ENCODE measurements around the gene TMEM123. TPM values are rescaled to one million over a fixed set of nuclear protein-coding genes. Genes with fewer than 3 reads are reported as not detected.

Gene TMEM123
- total and polyA plus RNA-seq, 10 of the 15 experiments (the other 5 are each of a cell fraction or from before 2014, with no cell fraction given): 35.1 to 667 (median 123) TPM

DNA sequence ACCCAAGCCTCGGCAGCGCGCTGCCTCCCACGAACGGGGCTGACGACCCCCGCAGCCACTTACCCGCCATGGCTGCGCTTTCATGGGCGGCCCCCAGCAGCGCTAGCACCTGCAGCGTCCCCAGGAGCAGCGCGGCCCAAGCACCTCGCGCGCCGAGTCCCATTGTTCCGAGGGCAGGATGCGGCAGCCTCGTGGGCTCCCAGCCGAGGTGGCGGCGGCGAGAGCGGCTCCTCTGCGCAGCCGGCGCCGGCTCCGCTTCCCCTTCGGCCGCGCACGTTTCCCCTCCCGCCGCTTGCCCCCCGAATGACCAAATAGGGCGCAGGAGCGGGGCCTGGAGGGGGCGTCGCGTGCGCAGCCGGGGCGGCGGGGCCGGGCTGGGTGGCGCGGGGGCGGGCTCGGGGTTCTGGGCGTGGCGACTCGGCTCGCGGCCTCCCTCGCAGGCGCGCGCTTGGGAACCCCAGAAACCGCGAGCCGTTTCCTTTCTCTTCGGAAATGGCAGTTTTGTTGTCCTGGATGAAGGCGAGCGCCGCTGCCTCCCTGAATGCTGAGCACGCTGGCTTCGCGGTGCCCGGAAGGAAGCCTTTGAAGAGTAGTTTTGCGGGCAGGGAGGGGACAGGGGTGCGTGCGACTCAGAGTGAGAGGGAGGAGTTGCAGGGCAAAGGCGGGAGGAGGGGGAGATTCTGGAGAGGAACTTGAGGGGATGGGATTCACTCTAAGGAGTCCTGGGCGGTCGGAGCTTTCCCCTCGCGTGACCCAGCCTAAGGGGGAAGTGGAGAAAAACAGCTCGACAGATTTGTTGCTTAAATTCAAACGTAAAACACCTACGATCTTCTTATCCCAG, at the start of gene TMEM123 (continued):
- TF ChIP-seq, protein P1, sequence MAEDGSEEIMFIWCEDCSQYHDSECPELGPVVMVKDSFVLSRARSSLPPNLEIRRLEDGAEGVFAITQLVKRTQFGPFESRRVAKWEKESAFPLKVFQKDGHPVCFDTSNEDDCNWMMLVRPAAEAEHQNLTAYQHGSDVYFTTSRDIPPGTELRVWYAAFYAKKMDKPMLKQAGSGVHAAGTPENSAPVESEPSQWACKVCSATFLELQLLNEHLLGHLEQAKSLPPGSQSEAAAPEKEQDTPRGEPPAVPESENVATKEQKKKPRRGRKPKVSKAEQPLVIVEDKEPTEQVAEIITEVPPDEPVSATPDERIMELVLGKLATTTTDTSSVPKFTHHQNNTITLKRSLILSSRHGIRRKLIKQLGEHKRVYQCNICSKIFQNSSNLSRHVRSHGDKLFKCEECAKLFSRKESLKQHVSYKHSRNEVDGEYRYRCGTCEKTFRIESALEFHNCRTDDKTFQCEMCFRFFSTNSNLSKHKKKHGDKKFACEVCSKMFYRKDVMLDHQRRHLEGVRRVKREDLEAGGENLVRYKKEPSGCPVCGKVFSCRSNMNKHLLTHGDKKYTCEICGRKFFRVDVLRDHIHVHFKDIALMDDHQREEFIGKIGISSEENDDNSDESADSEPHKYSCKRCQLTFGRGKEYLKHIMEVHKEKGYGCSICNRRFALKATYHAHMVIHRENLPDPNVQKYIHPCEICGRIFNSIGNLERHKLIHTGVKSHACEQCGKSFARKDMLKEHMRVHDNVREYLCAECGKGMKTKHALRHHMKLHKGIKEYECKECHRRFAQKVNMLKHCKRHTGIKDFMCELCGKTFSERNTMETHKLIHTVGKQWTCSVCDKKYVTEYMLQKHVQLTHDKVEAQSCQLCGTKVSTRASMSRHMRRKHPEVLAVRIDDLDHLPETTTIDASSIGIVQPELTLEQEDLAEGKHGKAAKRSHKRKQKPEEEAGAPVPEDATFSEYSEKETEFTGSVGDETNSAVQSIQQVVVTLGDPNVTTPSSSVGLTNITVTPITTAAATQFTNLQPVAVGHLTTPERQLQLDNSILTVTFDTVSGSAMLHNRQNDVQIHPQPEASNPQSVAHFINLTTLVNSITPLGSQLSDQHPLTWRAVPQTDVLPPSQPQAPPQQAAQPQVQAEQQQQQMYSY (CRISPR knock-in tag; IDR thresholded peaks at IDR 0.05): no peak
- TF ChIP-seq ETV6 (conservative IDR thresholded peaks at IDR 0.05 in 1 of 2, IDR thresholded peaks at IDR 0.05 in 1 of 2; ENCODE audit: borderline replicate concordance in 1 of 2, low read depth in 1 of 2) (peak in 1 of 2 experiments; percentile 88; a peak in 2 of 4 replicates), JUND (IDR thresholded peaks at IDR 0.05; ENCODE audit: low read depth, low read length) (no peak), ZZZ3 (IDR thresholded peaks at IDR 0.05; ENCODE audit: control insufficient read depth, insufficient read length, low read depth) (no peak), BCL11A (IDR thresholded peaks at IDR 0.05; ENCODE audit: low read depth, low read length) (no peak), POLR2AphosphoS2 (IDR thresholded peaks at IDR 0.05; ENCODE audit: low read depth, low read length) (no peak), NRF1 (conservative IDR thresholded peaks at IDR 0.05; ENCODE audit: low read depth, low read length) (peak; percentile 12; the same call in 1 of the 2 replicates), SMARCA5 (IDR thresholded peaks at IDR 0.05) (peak; percentile 87; the same call in 1 of the 2 replicates), STAT1 (conservative IDR thresholded peaks at IDR 0.05) (no peak), MYC (IDR thresholded peaks at IDR 0.05; ENCODE audit: insufficient read depth, insufficient read length, insufficient replicate concordance, low read length, severe bottlenecking) (peak; percentile 54), SMAD5 (IDR thresholded peaks at IDR 0.05; ENCODE audit: low read depth) (peak; percentile 67; the same call in 1 of the 2 replicates), TAF1 (IDR thresholded peaks at IDR 0.05; ENCODE audit: borderline replicate concordance, low read depth, low read length) (0 out of 2 replicates have a peak, but pooled peaks have one; percentile 22), ZSCAN29 (IDR thresholded peaks at IDR 0.05) (no peak), SRF (IDR thresholded peaks at IDR 0.05; ENCODE audit: low read depth in 2 of 2, low read length in 2 of 2) (peak; percentile 86 to 95), IRF4 (IDR thresholded peaks at IDR 0.05; ENCODE audit: low read depth, low read length) (no peak), GABPA (IDR thresholded peaks at IDR 0.05; ENCODE audit: low read depth) (no peak), ZNF217 (IDR thresholded peaks at IDR 0.05) (no peak)
- TF ChIP-seq, protein P2, sequence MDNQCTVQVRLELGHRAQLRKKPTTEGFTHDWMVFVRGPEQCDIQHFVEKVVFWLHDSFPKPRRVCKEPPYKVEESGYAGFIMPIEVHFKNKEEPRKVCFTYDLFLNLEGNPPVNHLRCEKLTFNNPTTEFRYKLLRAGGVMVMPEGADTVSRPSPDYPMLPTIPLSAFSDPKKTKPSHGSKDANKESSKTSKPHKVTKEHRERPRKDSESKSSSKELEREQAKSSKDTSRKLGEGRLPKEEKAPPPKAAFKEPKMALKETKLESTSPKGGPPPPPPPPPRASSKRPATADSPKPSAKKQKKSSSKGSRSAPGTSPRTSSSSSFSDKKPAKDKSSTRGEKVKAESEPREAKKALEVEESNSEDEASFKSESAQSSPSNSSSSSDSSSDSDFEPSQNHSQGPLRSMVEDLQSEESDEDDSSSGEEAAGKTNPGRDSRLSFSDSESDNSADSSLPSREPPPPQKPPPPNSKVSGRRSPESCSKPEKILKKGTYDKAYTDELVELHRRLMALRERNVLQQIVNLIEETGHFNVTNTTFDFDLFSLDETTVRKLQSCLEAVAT (IDR thresholded peaks at IDR 0.05): peak; percentile 71
- TF ChIP-seq, protein P3, sequence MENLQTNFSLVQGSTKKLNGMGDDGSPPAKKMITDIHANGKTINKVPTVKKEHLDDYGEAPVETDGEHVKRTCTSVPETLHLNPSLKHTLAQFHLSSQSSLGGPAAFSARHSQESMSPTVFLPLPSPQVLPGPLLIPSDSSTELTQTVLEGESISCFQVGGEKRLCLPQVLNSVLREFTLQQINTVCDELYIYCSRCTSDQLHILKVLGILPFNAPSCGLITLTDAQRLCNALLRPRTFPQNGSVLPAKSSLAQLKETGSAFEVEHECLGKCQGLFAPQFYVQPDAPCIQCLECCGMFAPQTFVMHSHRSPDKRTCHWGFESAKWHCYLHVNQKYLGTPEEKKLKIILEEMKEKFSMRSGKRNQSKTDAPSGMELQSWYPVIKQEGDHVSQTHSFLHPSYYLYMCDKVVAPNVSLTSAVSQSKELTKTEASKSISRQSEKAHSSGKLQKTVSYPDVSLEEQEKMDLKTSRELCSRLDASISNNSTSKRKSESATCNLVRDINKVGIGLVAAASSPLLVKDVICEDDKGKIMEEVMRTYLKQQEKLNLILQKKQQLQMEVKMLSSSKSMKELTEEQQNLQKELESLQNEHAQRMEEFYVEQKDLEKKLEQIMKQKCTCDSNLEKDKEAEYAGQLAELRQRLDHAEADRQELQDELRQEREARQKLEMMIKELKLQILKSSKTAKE (IDR thresholded peaks at IDR 0.05; ENCODE audit: low read depth, poor library complexity, severe bottlenecking): peak; percentile 48
- TF ChIP-seq, protein P4, sequence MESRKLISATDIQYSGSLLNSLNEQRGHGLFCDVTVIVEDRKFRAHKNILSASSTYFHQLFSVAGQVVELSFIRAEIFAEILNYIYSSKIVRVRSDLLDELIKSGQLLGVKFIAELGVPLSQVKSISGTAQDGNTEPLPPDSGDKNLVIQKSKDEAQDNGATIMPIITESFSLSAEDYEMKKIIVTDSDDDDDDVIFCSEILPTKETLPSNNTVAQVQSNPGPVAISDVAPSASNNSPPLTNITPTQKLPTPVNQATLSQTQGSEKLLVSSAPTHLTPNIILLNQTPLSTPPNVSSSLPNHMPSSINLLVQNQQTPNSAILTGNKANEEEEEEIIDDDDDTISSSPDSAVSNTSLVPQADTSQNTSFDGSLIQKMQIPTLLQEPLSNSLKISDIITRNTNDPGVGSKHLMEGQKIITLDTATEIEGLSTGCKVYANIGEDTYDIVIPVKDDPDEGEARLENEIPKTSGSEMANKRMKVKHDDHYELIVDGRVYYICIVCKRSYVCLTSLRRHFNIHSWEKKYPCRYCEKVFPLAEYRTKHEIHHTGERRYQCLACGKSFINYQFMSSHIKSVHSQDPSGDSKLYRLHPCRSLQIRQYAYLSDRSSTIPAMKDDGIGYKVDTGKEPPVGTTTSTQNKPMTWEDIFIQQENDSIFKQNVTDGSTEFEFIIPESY (IDR thresholded peaks at IDR 0.05): no peak

Measured in GM12878 (cell line).